HepG2 (cell line): Measurements from ENCODE around the gene MASP2. TPM values are rescaled to one million over a fixed set of nuclear protein-coding genes. Genes with fewer than 3 reads are reported as not detected.

Source experiments
- ATAC-seq: fragments of 200-7000 bp; cut with Tn5 transposase; 3 replicates; pipeline ENCODE4 v1.9.1; 2020; ENCODE audit warnings: mild to moderate bottlenecking, moderate library complexity
- BruUV-seq: library from RNA; stranded (reverse); fragments of 400-500 nt; replicated peaks from 2 replicates; lab custom pipeline; 2021; lab: Mats Ljungman, UMichigan
- CTCF ChIA-PET: fragments of 300-600 bp; formaldehyde crosslinking; extraction: SDS; loops from one replicate; lab custom pipeline; 2021; ENCODE audit warnings: low total read pairs, inconsistent platforms, low intra/inter-chr PET ratio; lab: Yijun Ruan, JAX
- POLR2A ChIA-PET: fragments of 350-600 bp; sonication (Branson Sonifier 250); formaldehyde crosslinking; loops from one replicate; lab custom pipeline; 2020; ENCODE audit warnings: antibody characterized with exemption, inconsistent platforms; lab: Yijun Ruan, JAX
- DNase-seq: peaks from one replicate; pipeline ENCODE4 v3.0.0-alpha.2; 2015; ENCODE audit warnings: low spot score
- FAIRE-seq: peaks from 3 replicates; lab custom pipeline; 2011; peaks lifted over from hg19 to GRCh38; lab: Jason Lieb, UNC
- H2AFZ ChIP-seq: one replicate; pipeline ENCODE4 v1.6.1; 2011; ENCODE audit warnings: low read length, inconsistent platforms
- H3K27ac ChIP-seq: fragments of 300-600 bp; 3 replicates; pipeline ENCODE4 v1.8.0; 2011; ENCODE audit warnings: mixed run types, mild to moderate bottlenecking, mixed read lengths, low read length, inconsistent platforms; ENCODE audit not compliant: insufficient read depth; ENCODE audit errors: extremely low read length
- H3K27me3 ChIP-seq, 2 experiments: fragments of 200-600 bp in 1 of 2; 2 replicates in 1 of 2; 3 replicates in 1 of 2; pipeline versions ENCODE4 v1.6.0 to v1.8.0; 2011; ENCODE audit warnings: low read length in 2 of 2, mild to moderate bottlenecking in 2 of 2, moderate library complexity in 2 of 2, inconsistent platforms in 1 of 2; ENCODE audit not compliant: insufficient read depth in 2 of 2, control insufficient read depth in 1 of 2
- H3K36me3 ChIP-seq, 2 experiments: fragments of 200-600 bp in 1 of 2; replicated peaks in 1 of 2; 2 replicates in 1 of 2; 3 replicates in 1 of 2; pipeline versions ENCODE4 v1.5.1 to v1.8.0; 2011; ENCODE audit warnings: low read length in 2 of 2, inconsistent platforms in 1 of 2; ENCODE audit not compliant: insufficient read depth in 2 of 2, control insufficient read depth in 1 of 2
- H3K4me1 ChIP-seq: 2 replicates; pipeline ENCODE4 v1.5.1; 2012; ENCODE audit warnings: low read length, inconsistent platforms; ENCODE audit not compliant: insufficient read depth
- H3K4me2 ChIP-seq: 2 replicates; pipeline ENCODE4 v1.6.0; 2011; ENCODE audit warnings: low read depth, low read length, inconsistent platforms
- H3K4me3 ChIP-seq, 3 experiments: fragments of 200-600 bp in 1 of 3; sonication (generic), shearing (Covaris generic) in 1 of 3; replicated peaks in 1 of 3; 2 replicates each; pipeline ENCODE4 v1.5.1; 2011 to 2016; ENCODE audit warnings: low read length in 3 of 3, inconsistent platforms in 2 of 3, low read depth in 2 of 3, mild to moderate bottlenecking in 2 of 3, control low read depth in 1 of 3, mixed read lengths in 1 of 3; ENCODE audit not compliant: insufficient read depth in 1 of 3
- H3K79me2 ChIP-seq: one replicate; pipeline ENCODE4 v1.6.1; 2011; ENCODE audit warnings: low read length, inconsistent platforms; ENCODE audit not compliant: insufficient read depth
- H3K9ac ChIP-seq: 2 replicates; pipeline ENCODE4 v1.6.0; 2011; ENCODE audit warnings: mild to moderate bottlenecking, low read depth, low read length, inconsistent platforms; ENCODE audit not compliant: insufficient read depth
- H3K9me3 ChIP-seq: 2 replicates; pipeline ENCODE4 v1.5.1; 2012; ENCODE audit warnings: mild to moderate bottlenecking, low read length
- H4K20me1 ChIP-seq: 2 replicates; pipeline ENCODE4 v1.6.0; 2011; ENCODE audit warnings: inconsistent platforms, mild to moderate bottlenecking, low read length, moderate library complexity; ENCODE audit not compliant: insufficient read depth
- LBX2 ChIP-seq: sonication (generic); formaldehyde crosslinking; IDR thresholded peaks from 2 replicates; pipeline ENCODE4 v1.5.0; 2020; ENCODE audit warnings: missing genetic modification reagents, mild to moderate bottlenecking, borderline replicate concordance
- PBX3 ChIP-seq: sonication (generic); formaldehyde crosslinking; IDR thresholded peaks from 2 replicates; pipeline ENCODE4 v1.8.1; 2023; ENCODE audit warnings: missing genetic modification reagents, inconsistent platforms, borderline replicate concordance
- PHF21A ChIP-seq: sonication (generic); formaldehyde crosslinking; IDR thresholded peaks from 2 replicates; pipeline ENCODE4 v1.5.0; 2020; ENCODE audit warnings: mild to moderate bottlenecking, missing genetic modification reagents
- POLR2A ChIP-seq, 2 experiments: IDR thresholded peaks; 2 replicates each; pipeline ENCODE4 v1.6.1; 2011; ENCODE audit warnings: low read depth in 2 of 2, low read length in 2 of 2, mild to moderate bottlenecking in 1 of 2, moderate library complexity in 1 of 2; ENCODE audit not compliant: insufficient read depth in 1 of 2
- ZNF407 ChIP-seq: sonication (generic); formaldehyde crosslinking; IDR thresholded peaks from one replicate; pipeline ENCODE4 v1.5.1; 2020; ENCODE audit warnings: mild to moderate bottlenecking, missing genetic modification reagents; ENCODE audit errors: not compliant biosample characterization
- ZNF670 ChIP-seq: sonication (generic); formaldehyde crosslinking; IDR thresholded peaks from 2 replicates; pipeline ENCODE4 v1.8.0; 2022; ENCODE audit warnings: mild to moderate bottlenecking, missing genetic modification reagents, borderline replicate concordance
- ZNF740 ChIP-seq: sonication (generic); formaldehyde crosslinking; IDR thresholded peaks from 2 replicates; pipeline ENCODE4 v1.4.0; 2020; ENCODE audit warnings: missing genetic modification reagents
- ZNF766 ChIP-seq: sonication (generic); formaldehyde crosslinking; IDR thresholded peaks from 2 replicates; pipeline ENCODE4 v1.5.0; 2020; ENCODE audit warnings: missing genetic modification reagents, borderline replicate concordance
- WGBS: methylation state at CpG from one replicate; pipeline ENCODE4 v1.1.6; 2017; ENCODE audit warnings: low lambda C conversion rate; 5-methylcytosine and 5-hydroxymethylcytosine counted together
- in situ Hi-C: cut with HindIII; loops from 2 replicates; pipeline ENCODE4 v1.10.0; 2017; ENCODE audit warnings: low pct_unique_long_range_greater_than_20kb; ENCODE audit not compliant: extremely low pct_ligation_motif_present
- intact Hi-C: fragments of 100-400 bp; cut with micrococcal nuclease; formaldehyde crosslinking; loops from one replicate; pipeline ENCODE4 v1.10.0; 2022; ENCODE audit not compliant: unreplicated experiment
- polyA plus RNA-seq, 8 experiments: library from polyadenylated mRNA; depleted of rRNA in 3 of 8; stranded (reverse) in 7 of 8; unstranded in 1 of 8; fragments of >200 nt; fragmentation: Illumina TruSeq in 4 of 8; extraction: Trizol in 4 of 8; gene quantifications; 2 replicates each; pipeline versions ENCODE4 v1.2.1 to v1.2.3, GENCODE V29; 2011 to 2016; ENCODE audit warnings: low read depth in 4 of 8, missing spikeins in 1 of 8, mixed read lengths in 1 of 8; ENCODE audit not compliant: insufficient read depth in 1 of 8
- total RNA-seq, 5 experiments: library from RNA; depleted of rRNA; stranded (reverse); fragments of >200 nt; fragmentation: Illumina TruSeq; extraction: Trizol; gene quantifications; 2 replicates each; pipeline ENCODE4 v1.2.3, GENCODE V29; 2016; ENCODE audit warnings: low read depth in 1 of 5

The MASP2 gene
- total and polyA plus RNA-seq, 2 of the 13 experiments (the other 11 are each of a cell fraction or from before 2014, with no cell fraction given): 7.1 to 11.8 TPM

GRCh38 chr1:10979483-10979920 lies 67.5 kb downstream of the MASP2 start (continued):
- TF ChIP-seq ZNF766 (no peak), ZNF670 (CRISPR knock-in tag) (no peak), POLR2A (IDR thresholded peaks at IDR 0.05; ENCODE audit: insufficient read depth in 1 of 2, low read depth in 2 of 2, low read length in 2 of 2) (peak in 1 of 2 experiments; percentile 52; a peak in 1 of 4 replicates), PBX3 (CRISPR knock-in tag) (no peak)

- H3K27ac ChIP-seq: no peak overlapping the region
- H2AFZ ChIP-seq: no peak overlapping the region
- intact Hi-C loops: no loop called here
- no peak for FAIRE-seq
- no peaks in the 10 kb centered on the region for H3K9me3 ChIP-seq
- no peaks in the 10 kb centered on the region for H3K79me2 ChIP-seq
- H3K4me3 ChIP-seq: no peak overlapping the region
- BruUV-seq: no TSS peak
- H3K27me3 ChIP-seq: peaks cover 3 to 9% of the 10 kb centered on the region in 2 experiments; a peak in 3 of 5 replicates
- no peaks in the 10 kb centered on the region for H4K20me1 ChIP-seq
- in situ Hi-C loops: no loop called here
- WGBS: 6% methylated on average over 4 of the region's 4 CpGs
- no peak overlapping the region; the same call in 1 of the 2 replicates for H3K9ac ChIP-seq
- ChIA-PET CTCF (no interaction called here), POLR2A (no interaction called here)
- no peaks in the 10 kb centered on the region for H3K36me3 ChIP-seq
- ATAC-seq: no peak
- H3K4me1 ChIP-seq: peaks cover 75% of the 10 kb centered on the region
- no peak for DNase-seq
- peak overlapping the region; percentile 94 for H3K4me2 ChIP-seq
- TF ChIP-seq PHF21A (CRISPR knock-in tag) (0 out of 2 replicates have a peak, but pooled peaks have one; percentile 18), ZNF740 (no peak), LBX2 (CRISPR knock-in tag) (no peak), ZNF407 (CRISPR knock-in tag) (no peak)
Measured at GRCh38 chr1:10978719-10979118, 68.3 kb downstream of the MASP2 start.
